Fibroblast of skin of left biceps (primary cell): ENCODE data around the gene POU2AF2.
A peak's percentile ranks its signal among the peaks of the same experiment; 100 is the strongest.
"Not testable (repeated sequence)": the region's sequence is repeated elsewhere in the genome, so short reads cannot be mapped to it uniquely, and the experiment has no call there.

Experiments used
- DNase-seq, 2 experiments: peaks; one replicate each; pipeline ENCODE4 v3.0.0-alpha.2; 2013; ENCODE audit warnings: low read depth in 2 of 2

Gene POU2AF2

GRCh38 chr11:111245425-111245824, at the start of gene POU2AF2:
Gene POU2AF2 (plus strand): TSS chr11:111245725. CDS start chr11:111245854, 129 bp downstream.
- DNase-seq: no peak

- DNase-seq: no peak
These were observed 45.5 kb upstream of the POU2AF2 start for GRCh38 chr11:111200010-111200534.

- no peak for DNase-seq
These were observed 41.3 kb upstream of the POU2AF2 start for GRCh38 chr11:111204211-111204610.

- DNase-seq: no peak
These were observed 39.7 kb upstream of the POU2AF2 start for GRCh38 chr11:111205632-111206385.

GRCh38 chr11:111206472-111206871, 39.1 kb upstream of the POU2AF2 start:
- DNase-seq: peak; percentile 50 to 60

- no peak for DNase-seq
These were observed 38.3 kb upstream of the POU2AF2 start for GRCh38 chr11:111207213-111207612.

GRCh38 chr11:111209543-111210355, 35.8 kb upstream of the POU2AF2 start:
- no peak for DNase-seq

- no peak for DNase-seq
These were observed 32.3 kb upstream of the POU2AF2 start for GRCh38 chr11:111213256-111213655.

GRCh38 chr11:111220721-111221120, 24.8 kb upstream of the POU2AF2 start:
- DNase-seq: no peak

- no peak for DNase-seq
These were observed 24.3 kb upstream of the POU2AF2 start for GRCh38 chr11:111221208-111221607.

GRCh38 chr11:111221936-111222335, 23.6 kb upstream of the POU2AF2 start:
- DNase-seq: not testable (repeated sequence)

GRCh38 chr11:111222821-111223455, 22.6 kb upstream of the POU2AF2 start:
- DNase-seq: not testable (repeated sequence)

GRCh38 chr11:111225881-111226280, 19.6 kb upstream of the POU2AF2 start:
- DNase-seq: no peak

- DNase-seq: no peak
These were observed 15.9 kb upstream of the POU2AF2 start for GRCh38 chr11:111229604-111230003.

GRCh38 chr11:111230122-111230465, 15.4 kb upstream of the POU2AF2 start:
- no peak for DNase-seq

- DNase-seq: no peak
These were observed 13.7 kb upstream of the POU2AF2 start for GRCh38 chr11:111231836-111232235.

GRCh38 chr11:111236383-111236782, 9.1 kb upstream of the POU2AF2 start:
- DNase-seq: no peak

- DNase-seq: no peak
These were observed 7.6 kb upstream of the POU2AF2 start for GRCh38 chr11:111237926-111238325.

- no peak for DNase-seq
These were observed 1.4 kb downstream of the POU2AF2 start for GRCh38 chr11:111246956-111247355.

GRCh38 chr11:111250936-111251335, 5.4 kb downstream of the POU2AF2 start:
- no peak for DNase-seq

- DNase-seq: no peak
These were observed 7.6 kb downstream of the POU2AF2 start for GRCh38 chr11:111253131-111253530.

- DNase-seq: no peak
These were observed 8.1 kb downstream of the POU2AF2 start for GRCh38 chr11:111253630-111254029.
